DMS79 treated with DMSO at 0.1 percent for 48 hours (cell line): Measurements from ENCODE around the gene SCARF2.
"Not testable (repeated sequence)": the region's sequence is repeated elsewhere in the genome, so short reads cannot be mapped to it uniquely, and the experiment has no call there.

Experiments
- DNase-seq: peaks from one replicate; lab custom pipeline; 2025; lab: John Stamatoyannopoulos, UW

The SCARF2 gene

GRCh38 chr22:20463324-20464095 lies 25.9 kb upstream of the SCARF2 start:
- DNase-seq, result no peak

DNA sequence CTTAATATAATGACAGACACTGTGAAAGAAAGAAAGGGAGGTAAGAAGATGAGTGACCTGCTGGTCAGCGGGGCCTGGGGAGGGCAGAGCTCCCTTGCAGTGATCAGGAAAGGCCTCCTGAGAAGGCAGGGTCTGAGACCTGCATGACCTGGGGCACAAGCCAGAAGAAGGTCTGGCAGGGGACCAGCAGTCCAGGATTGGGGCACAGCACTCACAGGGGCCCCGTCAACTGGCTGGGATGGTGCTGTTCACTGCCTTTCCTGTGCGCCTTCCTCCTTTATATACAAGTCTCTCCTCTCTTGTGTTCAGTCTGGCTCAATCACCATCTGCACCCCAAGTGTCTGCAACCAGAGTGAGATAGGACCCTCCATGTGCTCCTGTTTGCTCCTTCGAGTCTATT lies 22.2 kb upstream of the SCARF2 start:
- no peak for DNase-seq

- DNase-seq, result no peak
These were observed 21.5 kb upstream of the SCARF2 start for GRCh38 chr22:20459152-20459542.

DNA sequence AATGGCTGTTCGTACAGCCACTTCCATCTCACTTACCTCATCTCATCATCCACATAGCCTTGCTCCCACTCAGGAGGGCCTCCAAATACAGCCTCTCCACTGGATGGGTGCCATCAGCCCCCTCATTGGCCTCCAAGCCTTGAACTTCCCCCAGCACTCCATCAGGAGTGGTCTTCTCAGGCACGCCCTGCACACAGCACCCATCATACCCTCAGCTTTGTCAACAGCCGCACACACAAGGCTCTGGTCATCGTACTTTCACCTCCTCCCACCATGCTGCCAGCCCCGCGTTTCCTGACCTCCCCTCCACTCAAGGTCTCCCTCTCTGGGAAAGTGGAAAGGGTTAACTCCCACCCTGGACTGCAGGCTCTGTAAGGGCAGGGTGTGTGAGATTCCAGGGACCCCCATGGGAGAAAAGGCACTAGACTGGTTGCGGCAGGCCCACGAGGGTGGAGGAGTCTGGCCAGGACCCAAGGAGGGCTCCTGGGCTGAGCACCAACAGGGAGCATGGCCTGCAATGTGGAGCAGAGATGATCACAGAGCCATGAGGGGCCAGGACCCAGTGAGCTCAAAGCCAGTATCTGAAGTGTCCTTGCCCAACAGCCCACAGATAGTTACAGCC lies 21.0 kb upstream of the SCARF2 start:
- no peak for DNase-seq

- no peak for DNase-seq
These were observed 20.0 kb upstream of the SCARF2 start for GRCh38 chr22:20457506-20458240.

- DNase-seq, result no peak
These were observed 19.1 kb upstream of the SCARF2 start for GRCh38 chr22:20456722-20457076.

DNA sequence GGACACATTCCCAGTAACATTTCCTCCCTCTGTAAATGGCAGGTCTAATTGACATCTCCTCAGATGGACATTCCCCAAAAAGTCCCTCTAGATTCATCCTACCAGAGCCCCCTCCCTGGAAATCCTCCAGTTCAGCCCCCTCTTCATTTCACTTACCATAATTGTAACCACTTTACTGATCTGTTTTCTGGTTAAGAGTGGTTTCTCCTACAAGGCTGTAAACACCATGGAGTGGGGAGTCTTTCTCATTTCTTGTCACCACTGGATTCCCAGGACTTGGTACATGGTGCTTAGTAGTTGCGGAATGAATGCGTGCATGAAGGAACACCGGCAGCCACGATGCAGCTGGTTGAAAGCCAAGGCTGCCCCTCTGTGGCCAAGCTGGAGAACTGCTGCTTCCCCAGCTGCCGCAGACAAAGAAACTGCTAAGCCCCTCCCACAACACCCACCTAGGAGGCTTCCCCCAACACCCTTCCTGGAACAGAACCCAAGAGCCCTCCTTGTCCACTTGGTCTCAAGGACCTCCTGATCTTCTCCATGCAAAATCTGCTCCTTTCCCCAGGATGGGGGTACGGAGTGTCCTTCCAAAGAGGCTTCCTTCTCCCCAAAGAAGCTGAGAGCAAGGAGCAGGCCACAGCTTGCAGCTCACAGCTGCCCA lies 18.6 kb upstream of the SCARF2 start:
- peak; percentile 61 for DNase-seq

GRCh38 chr22:20455709-20456063 lies 18.1 kb upstream of the SCARF2 start:
- DNase-seq, result no peak

GRCh38 chr22:20453222-20453621 lies 15.6 kb upstream of the SCARF2 start:
- DNase-seq, result no peak

GRCh38 chr22:20451920-20452319 lies 14.3 kb upstream of the SCARF2 start:
- no peak for DNase-seq

DNA sequence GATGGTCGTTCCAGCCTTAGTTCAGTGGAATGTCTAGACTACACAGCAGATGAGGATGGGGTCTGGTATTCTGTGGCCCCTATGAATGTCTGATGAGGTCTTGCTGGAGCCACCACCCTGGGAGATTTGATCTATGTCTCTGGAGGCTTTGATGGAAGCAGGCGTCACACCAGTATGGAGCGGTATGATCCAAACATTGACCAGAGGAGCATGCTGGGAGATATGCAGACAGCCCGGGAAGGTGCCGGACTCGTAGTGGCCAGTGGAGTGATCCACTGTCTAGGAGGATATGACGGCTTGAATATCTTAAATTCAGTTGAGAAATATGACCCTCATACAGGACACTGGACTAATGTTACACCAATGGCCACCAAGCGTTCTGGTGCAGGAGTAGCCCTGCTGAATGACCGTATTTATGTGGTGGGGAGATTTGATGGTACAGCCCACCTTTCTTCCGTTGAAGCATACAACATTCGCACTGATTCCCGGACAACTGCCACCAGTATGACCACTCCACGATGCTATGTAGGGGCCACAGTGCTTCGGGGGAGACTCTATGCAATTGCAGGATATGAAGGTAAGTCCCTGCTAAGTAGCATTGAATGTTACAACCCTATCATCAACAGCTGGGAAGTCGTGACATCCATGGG lies 13.6 kb upstream of the SCARF2 start:
- DNase-seq, result not testable (repeated sequence)

DNA sequence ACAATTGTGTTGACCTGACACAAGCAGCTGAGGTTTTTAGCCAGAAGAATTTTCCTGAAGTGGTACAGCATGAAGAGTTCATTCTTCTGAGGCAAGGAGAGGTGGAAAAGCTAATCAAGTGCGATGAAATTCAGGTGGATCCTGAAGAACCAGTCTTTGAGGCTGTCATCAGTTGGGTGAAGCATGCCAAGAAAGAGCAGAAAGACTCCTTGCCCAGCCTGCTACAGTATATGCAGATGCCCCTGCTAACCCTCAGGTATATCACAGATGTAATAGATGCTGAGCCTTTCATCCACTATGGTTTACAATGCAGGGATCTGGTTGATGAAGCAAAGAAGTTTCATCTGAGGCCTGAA lies 12.9 kb upstream of the SCARF2 start:
- DNase-seq, result no peak

DNA sequence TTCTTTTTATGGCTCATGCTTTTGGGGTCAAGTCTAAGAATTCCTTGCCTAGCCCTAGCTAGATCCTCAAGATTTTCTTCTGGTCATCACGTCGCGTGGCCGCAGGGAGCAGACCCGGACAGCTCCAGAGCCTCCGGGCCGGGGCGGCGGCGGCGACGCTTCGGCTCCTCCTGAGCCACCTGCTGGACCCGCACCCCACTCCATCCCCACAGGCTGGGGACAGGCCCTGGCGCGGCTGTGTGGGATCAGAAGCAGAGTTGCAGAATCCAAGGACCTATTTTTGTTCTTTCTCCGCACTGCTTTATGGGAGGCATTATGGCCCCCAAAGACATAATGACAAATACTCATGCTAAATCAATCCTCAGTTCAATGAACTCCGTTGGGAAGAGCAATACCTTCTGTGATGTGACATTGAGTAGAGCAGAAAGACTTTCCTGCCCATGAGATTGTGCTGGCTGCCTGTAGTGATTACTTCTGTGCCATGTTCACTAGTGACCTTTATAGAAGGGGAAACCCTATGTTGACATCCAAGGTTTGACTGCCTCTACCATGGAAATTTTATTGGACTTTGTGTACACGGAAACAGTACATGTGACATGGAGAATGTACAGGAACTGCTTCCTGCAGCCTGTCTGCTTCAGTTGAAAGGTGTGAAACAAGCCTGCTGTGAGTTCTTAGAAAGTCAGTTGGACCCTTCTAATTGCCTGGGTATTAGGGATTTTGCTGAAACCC lies 12.4 kb upstream of the SCARF2 start:
- no peak for DNase-seq

DNA sequence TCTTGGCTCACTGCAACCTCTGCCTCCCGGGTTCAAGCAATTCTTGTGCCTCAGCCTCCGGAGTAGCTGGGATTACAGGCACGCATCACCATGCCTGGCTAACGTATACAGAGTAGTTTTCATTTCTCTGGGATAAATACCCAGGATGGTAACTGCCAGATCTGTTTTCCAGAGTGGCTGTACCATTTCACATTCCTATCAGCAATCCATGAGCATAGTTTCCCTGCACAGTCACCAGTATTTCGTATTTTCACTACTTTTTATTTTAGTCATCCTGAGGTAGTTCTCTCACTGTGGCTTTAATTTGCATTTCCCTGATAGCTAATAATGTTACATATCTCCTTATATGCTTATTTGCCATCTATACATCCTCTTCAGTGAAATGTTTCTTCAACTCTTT lies 11.0 kb upstream of the SCARF2 start:
- no peak for DNase-seq

DNA sequence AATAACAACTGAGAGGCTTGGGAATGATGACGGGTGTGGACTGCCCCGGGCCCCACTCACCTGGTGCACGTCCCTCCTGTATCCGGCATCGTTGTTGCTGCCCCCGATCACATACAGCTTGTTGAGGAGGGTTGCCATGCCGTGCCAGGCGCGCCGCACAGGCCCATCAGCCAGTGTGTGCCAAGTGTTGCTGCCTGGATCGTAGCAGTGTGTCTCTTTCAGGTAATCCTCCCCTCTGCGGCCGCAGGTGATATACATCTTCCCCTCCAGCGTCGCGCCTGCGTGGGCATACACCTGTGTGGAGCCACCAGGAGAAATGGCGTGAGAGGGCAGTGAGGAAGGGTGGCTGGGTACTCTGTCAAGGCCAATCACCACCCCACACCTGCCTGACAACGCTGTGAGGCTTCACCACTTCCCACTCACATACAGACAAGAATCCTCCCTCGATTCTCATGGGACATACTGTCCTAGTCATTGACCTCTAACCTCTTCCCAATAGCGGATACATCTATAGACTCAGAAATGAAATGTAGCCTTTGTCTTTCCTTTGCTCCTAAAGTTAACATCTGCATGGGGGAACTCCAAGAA lies 8.9 kb upstream of the SCARF2 start:
- no peak for DNase-seq

DNA sequence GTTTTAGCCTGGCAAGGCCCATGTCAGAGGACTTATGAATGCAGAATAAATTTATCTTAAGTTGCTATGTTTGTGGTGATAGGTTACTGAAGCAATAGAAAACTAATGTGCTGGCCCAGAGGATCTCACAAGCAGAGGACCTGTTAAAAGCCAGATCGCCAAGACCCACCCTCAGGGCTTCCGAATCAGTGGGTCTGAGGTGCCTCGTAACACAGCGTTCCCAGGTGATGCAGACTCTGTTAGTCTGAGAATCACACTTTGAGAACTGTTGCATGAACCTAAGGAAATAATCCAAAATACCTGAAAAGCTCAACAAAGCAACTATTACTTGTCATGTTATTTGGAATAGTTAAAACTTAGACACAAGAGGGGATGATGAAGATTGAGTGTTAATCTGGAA lies 6.7 kb upstream of the SCARF2 start:
- no peak for DNase-seq

GRCh38 chr22:20442485-20443284 lies 5.1 kb upstream of the SCARF2 start:
- DNase-seq, result no peak

DNA sequence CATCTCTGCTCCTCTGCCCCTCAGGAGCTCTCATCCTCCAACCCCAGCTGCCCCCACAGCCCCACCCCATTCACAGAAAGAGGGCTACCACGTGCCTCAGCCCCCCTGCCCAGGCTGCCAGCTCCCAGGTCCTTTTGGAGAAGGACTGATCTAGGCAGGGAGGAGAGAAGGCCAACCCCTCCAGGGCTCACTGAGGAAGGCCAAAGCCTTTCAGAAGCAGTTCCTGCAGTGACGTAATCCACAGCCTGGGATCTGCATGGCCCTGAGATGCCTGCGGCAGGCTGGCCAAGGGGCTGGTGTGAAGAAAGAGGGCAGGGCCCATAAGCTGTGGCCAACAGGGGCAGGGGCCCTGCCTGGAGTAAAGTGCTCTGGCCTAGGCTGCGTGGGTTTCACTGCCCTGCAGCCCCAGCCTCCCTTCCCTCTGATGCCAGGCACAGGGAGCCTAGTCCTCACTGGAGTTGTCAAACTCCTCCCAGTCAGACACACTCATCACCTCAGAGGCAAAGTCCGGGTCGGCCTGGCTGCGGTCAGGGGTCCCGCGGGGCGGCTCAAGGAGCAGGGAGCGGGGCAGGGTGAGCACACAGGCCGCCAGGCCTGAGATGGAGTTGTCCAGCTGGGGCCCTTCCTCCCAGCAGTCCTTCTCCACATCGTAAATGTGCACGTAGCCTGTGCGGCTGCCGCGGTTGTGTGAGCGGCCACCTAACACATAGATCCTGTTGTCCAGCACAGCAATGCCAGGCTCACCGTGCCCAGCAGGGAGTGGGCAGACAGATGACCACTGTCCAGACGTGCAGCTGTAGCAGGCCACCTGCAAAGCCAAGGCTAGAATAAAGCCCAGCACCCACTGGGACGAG lies 4.2 kb upstream of the SCARF2 start:
- DNase-seq, result no peak
